Measurements from ENCODE around the gene ARMC2.

DNA sequence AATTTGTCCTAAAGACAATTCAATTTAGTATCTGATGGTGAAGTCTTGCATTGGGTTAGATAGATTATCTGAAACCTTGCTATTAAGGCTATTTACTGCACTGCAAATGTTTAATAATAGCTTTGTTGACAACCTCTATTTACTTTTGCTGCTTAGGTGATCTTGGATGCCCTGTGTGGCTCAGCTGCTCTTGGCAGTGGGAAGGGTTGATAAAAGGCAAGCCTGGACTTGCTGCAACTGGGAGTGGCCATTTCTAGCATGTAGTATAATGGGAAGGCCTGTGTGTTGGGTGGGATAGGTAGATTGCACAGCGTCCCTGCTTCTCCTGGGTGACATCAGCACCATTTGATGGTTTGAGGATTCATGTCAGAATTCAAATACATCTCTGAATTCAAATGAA is 49.1 kb downstream of the ARMC2 start:
- TF ChIP-seq, protein P1, sequence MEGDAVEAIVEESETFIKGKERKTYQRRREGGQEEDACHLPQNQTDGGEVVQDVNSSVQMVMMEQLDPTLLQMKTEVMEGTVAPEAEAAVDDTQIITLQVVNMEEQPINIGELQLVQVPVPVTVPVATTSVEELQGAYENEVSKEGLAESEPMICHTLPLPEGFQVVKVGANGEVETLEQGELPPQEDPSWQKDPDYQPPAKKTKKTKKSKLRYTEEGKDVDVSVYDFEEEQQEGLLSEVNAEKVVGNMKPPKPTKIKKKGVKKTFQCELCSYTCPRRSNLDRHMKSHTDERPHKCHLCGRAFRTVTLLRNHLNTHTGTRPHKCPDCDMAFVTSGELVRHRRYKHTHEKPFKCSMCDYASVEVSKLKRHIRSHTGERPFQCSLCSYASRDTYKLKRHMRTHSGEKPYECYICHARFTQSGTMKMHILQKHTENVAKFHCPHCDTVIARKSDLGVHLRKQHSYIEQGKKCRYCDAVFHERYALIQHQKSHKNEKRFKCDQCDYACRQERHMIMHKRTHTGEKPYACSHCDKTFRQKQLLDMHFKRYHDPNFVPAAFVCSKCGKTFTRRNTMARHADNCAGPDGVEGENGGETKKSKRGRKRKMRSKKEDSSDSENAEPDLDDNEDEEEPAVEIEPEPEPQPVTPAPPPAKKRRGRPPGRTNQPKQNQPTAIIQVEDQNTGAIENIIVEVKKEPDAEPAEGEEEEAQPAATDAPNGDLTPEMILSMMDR (IDR thresholded peaks at IDR 0.05; ENCODE audit: insufficient read depth, low read length, poor library complexity, severe bottlenecking) = no peak
- no peak for TF ChIP-seq EZH2phosphoT487 (conservative IDR thresholded peaks at IDR 0.05; ENCODE audit: low read length)
